Gastrocnemius medialis (tissue), 4 donors: ENCODE data around the gene TPRG1L. TPM values are rescaled to one million over a fixed set of nuclear protein-coding genes. Genes with fewer than 3 reads are reported as not detected.

Experiments
- ATAC-seq, 2 donors: fragments of 150-250 bp; one replicate each; pipeline ENCODE4 v1.9.1; 2016
- DNase-seq, 2 donors: peaks; one replicate each; pipeline ENCODE4 v3.0.0-alpha.2; 2019
- H3K27ac ChIP-seq, 4 donors: fragments of 200-600 bp; sonication (generic); 1 replicate in 1 of 4; 2 replicates in 3 of 4; pipeline ENCODE4 v1.5.1; 2016 to 2018; ENCODE audit warnings: mild to moderate bottlenecking in 2 of 4, moderate library complexity in 1 of 4
- H3K27me3 ChIP-seq, 3 donors: fragments of 200-600 bp; sonication (generic) in 2 of 3; 1 replicate in 1 of 3; 2 replicates in 2 of 3; pipeline versions ENCODE4 v1.5.1 to v1.6.0; 2016 to 2019; ENCODE audit warnings: mild to moderate bottlenecking in 1 of 3, moderate library complexity in 1 of 3
- H3K36me3 ChIP-seq, 2 donors: fragments of 200-600 bp; sonication (generic) in 1 of 2; one replicate each; pipeline ENCODE4 v1.5.1; 2017 to 2018
- H3K4me1 ChIP-seq, 2 donors: fragments of 200-600 bp; sonication (generic) in 1 of 2; one replicate each; pipeline ENCODE4 v1.5.1; 2016 to 2017; ENCODE audit warnings: mild to moderate bottlenecking in 2 of 2
- H3K4me3 ChIP-seq, 4 donors: fragments of 200-600 bp; sonication (generic) in 3 of 4; 1 replicate in 1 of 4; 2 replicates in 3 of 4; pipeline ENCODE4 v1.5.1; 2016 to 2019; ENCODE audit warnings: mild to moderate bottlenecking in 2 of 4
- H3K9me3 ChIP-seq, 3 donors: fragments of 200-600 bp; sonication (generic) in 2 of 3; 1 replicate in 1 of 3; 2 replicates in 2 of 3; pipeline ENCODE4 v1.5.1; 2016 to 2019
- CTCF ChIP-seq, 5 experiments: fragments of 450-650 bp in 3 of 5; fragments of 200-600 bp in 2 of 5; sonication (generic) in 2 of 5; IDR thresholded peaks in 4 of 5; conservative IDR thresholded peaks in 1 of 5; 1 replicate in 4 of 5; 2 replicates in 1 of 5; pipeline ENCODE4 v1.5.1; 2016 to 2019; ENCODE audit warnings: antibody characterized with exemption in 5 of 5, mild to moderate bottlenecking in 3 of 5, moderate library complexity in 3 of 5
- POLR2A ChIP-seq, 2 donors: fragments of 450-650 bp; IDR thresholded peaks; one replicate each; pipeline ENCODE4 v1.6.1; 2017; ENCODE audit warnings: antibody characterized with exemption in 2 of 2, mild to moderate bottlenecking in 2 of 2, moderate library complexity in 2 of 2
- in situ Hi-C, 4 donors: fragments of 200-750 bp; cut with MboI; loops; one replicate each; pipeline versions ENCODE4 v1.15.0 to v1.8.0; 2017; ENCODE audit warnings: low sequenced_read_pairs in 4 of 4
- intact Hi-C: fragments of 100-400 bp; cut with DNase I; formaldehyde crosslinking; loops from one replicate; pipeline ENCODE4 v1.15.1; 2023; ENCODE audit warnings: low total_unique reads
- total RNA-seq, 4 donors: library from RNA; depleted of rRNA; stranded (reverse); fragments of >200 nt; gene quantifications; one replicate each; pipeline versions ENCODE4 v1.1.0 to v1.2.3, GENCODE V29; 2016

TPRG1L gene
- total RNA-seq, 4 donors from 2014 or later: 25.3 to 38.7 (median 30.0) TPM

GRCh38 chr1:3672231-3672970 lies 47.6 kb downstream of the TPRG1L start:
- no peak overlapping the region for H3K27ac ChIP-seq
- no peak for DNase-seq
- H3K36me3 ChIP-seq: no peaks in the 10 kb centered on the region
- no peak overlapping the region for H3K4me3 ChIP-seq
- H3K9me3 ChIP-seq: no peaks in the 10 kb centered on the region
- TF ChIP-seq POLR2A (IDR thresholded peaks at IDR 0.05) (no peak), CTCF (IDR thresholded peaks at IDR 0.05 in 4 of 5, conservative IDR thresholded peaks at IDR 0.05 in 1 of 5) (no peak)
- peaks cover 7 to 9% of the 10 kb centered on the region in 2 donors for H3K4me1 ChIP-seq
- intact Hi-C loops: no loop called here
- ATAC-seq: no peak
- in situ Hi-C loops: no loop called here
- H3K27me3 ChIP-seq: peaks cover 0 to 5% (median 0%) of the 10 kb centered on the region in 3 donors

GRCh38 chr1:3672971-3673361 lies 48.2 kb downstream of the TPRG1L start:
- Histone ChIP-seq H3K9me3 (no peaks in the 10 kb centered on the region), H3K4me3 (no peak overlapping the region), H3K4me1 (peaks cover 7 to 9% of the 10 kb centered on the region in 2 donors), H3K36me3 (no peaks in the 10 kb centered on the region), H3K27me3 (peaks cover 0 to 5% (median 0%) of the 10 kb centered on the region in 3 donors), H3K27ac (no peak overlapping the region)
- TF ChIP-seq POLR2A (IDR thresholded peaks at IDR 0.05) (no peak), CTCF (IDR thresholded peaks at IDR 0.05 in 4 of 5, conservative IDR thresholded peaks at IDR 0.05 in 1 of 5) (no peak)
- DNase-seq (no peak), ATAC-seq (no peak)
- in situ Hi-C loops (no loop called here), intact Hi-C loops (no loop called here)

GRCh38 chr1:3673381-3674099 lies 48.7 kb downstream of the TPRG1L start:
- no peak for TF ChIP-seq POLR2A (IDR thresholded peaks at IDR 0.05)
- TF ChIP-seq CTCF (IDR thresholded peaks at IDR 0.05 in 4 of 5, conservative IDR thresholded peaks at IDR 0.05 in 1 of 5): no peak
- in situ Hi-C loops: no loop called here
- H3K27ac ChIP-seq: no peak overlapping the region
- peaks cover 4 to 7% of the 10 kb centered on the region in 2 donors for H3K4me1 ChIP-seq
- intact Hi-C loops: no loop called here
- no peak overlapping the region for H3K4me3 ChIP-seq
- DNase-seq: no peak
- no peaks in the 10 kb centered on the region for H3K9me3 ChIP-seq
- no peaks in the 10 kb centered on the region for H3K36me3 ChIP-seq
- no peak for ATAC-seq
- peaks cover 0 to 5% (median 0%) of the 10 kb centered on the region in 3 donors for H3K27me3 ChIP-seq

- DNase-seq: no peak
- in situ Hi-C loops: no loop called here
- no peak overlapping the region for H3K4me3 ChIP-seq
- no peaks in the 10 kb centered on the region for H3K36me3 ChIP-seq
- no peak overlapping the region for H3K27ac ChIP-seq
- ATAC-seq: no peak
- peaks cover 0 to 5% (median 0%) of the 10 kb centered on the region in 3 donors for H3K27me3 ChIP-seq
- H3K9me3 ChIP-seq: no peaks in the 10 kb centered on the region
- H3K4me1 ChIP-seq: no peaks in the 10 kb centered on the region
- TF ChIP-seq CTCF (IDR thresholded peaks at IDR 0.05 in 4 of 5, conservative IDR thresholded peaks at IDR 0.05 in 1 of 5) (no peak), POLR2A (IDR thresholded peaks at IDR 0.05) (no peak)
- intact Hi-C loops: no loop called here
These were observed 49.6 kb downstream of the TPRG1L start for GRCh38 chr1:3674100-3675094.
